NCI-H524 treated with DMSO at 0.1 percent for 48 hours (cell line): Measurements from ENCODE around the gene SIT1.
"Not testable (repeated sequence)": the region's sequence is repeated elsewhere in the genome, so short reads cannot be mapped to it uniquely, and the experiment has no call there.

ENCODE experiments used
- DNase-seq: peaks from one replicate; lab custom pipeline; 2025; lab: John Stamatoyannopoulos, UW

The SIT1 gene

GRCh38 chr9:35659340-35659739, 8.6 kb upstream of the SIT1 start:
- DNase-seq = no peak

DNA sequence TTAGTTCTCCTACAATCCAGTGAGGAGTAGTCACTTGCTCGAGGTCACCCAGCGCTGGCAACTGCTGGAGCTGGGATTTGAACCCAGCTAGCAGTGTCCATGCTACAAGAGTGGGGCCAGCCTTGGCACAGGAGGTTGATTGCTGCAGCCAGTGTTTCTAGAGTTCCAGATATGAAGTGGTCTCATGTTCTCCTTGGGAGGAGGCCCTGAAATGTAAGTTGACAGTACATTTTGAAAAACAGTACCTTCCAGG, 8.2 kb upstream of the SIT1 start:
- no peak for DNase-seq

- DNase-seq = peak; percentile 51
Observed at GRCh38 chr9:35658137-35658967, 7.6 kb upstream of the SIT1 start, which contains the start of gene CCDC107. Gene CCDC107, plus strand, starts transcription at chr9:35658292. Its CDS starts 88 bp downstream, at chr9:35658380.

- peak; percentile 89 for DNase-seq
Observed at GRCh38 chr9:35657546-35658136, 6.9 kb upstream of the SIT1 start, which contains the start of gene RMRP. Gene RMRP, minus strand, starts transcription at chr9:35658019.

- peak; percentile 11 for DNase-seq
Observed at GRCh38 chr9:35656831-35657545, 6.3 kb upstream of the SIT1 start.

GRCh38 chr9:35656348-35656747, 5.6 kb upstream of the SIT1 start:
- DNase-seq = no peak

DNA sequence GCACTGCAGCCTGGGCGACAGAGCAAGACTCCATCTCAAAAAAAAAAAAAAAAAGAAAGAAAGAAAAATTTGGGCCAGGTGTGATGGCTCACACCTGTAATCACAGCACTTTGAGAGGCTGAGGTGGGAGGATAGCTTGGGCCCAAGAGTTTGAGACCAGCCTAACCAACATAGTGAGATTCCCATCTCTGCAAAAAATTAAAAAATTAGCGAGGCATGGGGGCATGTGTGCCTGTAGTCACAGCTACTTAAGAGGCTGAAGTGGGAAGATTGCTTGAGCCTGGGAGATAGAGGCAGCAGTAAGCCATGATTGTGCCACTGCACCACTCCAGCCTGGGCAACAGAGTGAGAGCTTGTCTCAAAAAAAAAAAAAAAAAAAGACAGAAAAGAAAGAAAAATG, 2.9 kb upstream of the SIT1 start:
- no peak for DNase-seq

DNA sequence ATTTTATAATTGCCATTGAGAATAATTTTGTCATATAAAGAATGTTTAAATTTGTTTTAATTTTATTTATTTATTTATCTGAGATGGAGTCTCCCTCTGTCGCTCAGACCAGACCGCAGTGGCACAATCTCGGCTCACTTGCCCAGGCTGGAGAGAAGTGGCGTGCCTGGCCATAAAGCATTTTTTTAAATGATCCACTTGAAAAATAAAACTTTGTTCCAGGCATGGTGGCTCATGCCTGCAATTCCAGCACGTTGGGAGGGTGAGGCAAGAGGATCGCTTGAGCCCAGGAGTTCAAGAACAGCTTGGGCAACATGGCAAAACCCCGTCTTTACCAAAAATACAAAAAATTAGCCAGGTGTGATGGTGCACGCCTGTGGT, 2.1 kb upstream of the SIT1 start:
- DNase-seq = no peak

DNA sequence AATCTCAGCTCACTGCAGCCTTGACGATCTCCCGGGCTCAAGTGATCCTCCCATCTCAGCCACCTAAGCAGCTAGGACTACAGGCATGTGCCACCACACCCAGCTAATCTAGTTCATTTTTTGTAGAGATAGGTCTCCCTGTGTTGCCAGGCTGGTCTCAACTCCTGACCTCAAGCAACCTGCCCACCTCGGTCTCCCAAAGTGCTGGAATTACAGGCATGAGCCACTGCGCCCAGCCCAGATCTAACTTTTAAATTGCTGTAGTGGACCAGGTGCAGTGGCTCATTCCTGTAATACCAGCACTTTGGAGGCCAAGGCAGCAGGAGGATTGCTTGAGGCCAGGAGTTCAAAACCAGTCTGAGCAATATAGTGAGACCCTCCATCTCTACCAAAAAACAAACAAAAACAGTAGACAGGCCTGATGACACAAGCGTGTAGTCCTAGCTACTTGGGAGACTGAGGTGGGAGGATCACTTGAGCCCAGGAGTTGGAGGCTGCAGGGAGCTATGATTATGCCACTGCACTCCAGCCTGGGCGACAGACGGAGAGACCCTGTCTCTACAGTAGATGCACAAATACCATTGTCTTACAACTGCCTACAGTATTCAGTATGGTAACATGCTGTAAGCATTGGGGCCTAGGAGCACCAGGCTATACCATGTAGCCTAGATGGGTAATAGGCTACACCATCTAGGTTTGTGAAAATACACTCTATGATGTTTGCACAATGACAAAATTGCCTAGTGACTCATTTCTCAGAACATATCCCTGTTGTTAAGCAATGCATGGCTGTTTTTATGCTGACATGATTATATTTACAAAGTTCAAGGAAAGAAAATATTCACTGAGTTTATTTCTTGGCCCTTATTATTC, 1.5 kb upstream of the SIT1 start:
- DNase-seq = no peak

- DNase-seq = no peak
Observed at GRCh38 chr9:35649431-35650340, 1.0 kb downstream of the SIT1 start.

DNA sequence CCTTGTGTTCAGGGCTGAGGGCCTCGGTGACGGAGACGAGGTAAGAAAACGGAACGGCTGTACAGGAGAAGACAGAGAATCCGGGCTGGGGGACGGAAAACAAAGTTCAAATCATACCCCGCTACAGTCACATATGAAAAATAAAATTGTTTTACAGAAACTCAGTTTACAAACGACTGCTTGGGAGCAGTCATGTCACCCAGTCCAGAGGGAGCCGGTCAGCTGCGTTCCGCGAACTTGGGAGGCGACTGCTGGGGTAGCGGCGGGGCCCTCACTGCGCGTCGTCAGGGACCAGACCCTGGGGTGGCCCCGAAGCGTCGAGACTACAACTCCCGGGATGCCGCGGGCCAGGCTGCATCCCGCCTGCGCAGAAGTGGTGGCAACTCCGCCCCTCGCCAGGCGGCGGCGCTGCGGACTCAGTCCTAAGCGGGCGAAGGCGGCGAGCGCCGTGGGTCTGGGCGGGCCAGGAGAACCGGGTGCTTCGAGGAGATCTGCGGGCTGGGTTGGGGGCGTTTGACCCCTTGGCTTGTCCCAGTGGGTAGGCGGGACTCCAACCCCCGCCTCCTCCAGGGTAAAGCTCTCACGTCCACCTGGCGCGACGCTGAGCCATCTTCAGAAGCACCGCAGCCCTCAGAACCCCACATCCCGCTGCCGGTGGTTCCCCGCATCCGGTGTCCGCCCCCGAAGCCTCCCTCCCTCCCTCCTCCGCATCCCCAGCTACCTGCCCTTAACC, 4.0 kb downstream of the SIT1 start:
- DNase-seq = peak; percentile 37

- no peak for DNase-seq
Observed at GRCh38 chr9:35646153-35646532, 4.6 kb downstream of the SIT1 start.

DNA sequence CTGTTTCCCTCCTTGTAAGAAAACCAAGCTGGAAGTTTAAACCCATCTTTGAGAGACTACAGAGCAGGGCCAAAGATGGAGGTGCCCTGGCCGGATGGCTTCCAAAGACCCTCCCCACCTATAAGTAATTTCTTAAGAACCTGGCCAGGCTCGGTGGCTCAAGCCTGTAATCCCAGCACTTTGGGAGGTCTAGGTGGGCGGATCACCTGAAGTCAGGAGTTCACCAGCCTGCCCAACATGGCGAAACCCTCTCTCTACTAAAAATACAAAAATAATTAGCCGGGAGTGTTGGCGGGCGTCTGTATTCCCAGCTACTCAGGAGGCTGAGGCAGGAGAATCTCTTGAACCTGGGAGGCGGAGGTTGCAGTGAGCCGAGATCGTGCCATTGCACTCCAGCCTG, 5.0 kb downstream of the SIT1 start:
- DNase-seq = not testable (repeated sequence)

GRCh38 chr9:35643046-35643445, 7.7 kb downstream of the SIT1 start:
- DNase-seq = no peak

DNA sequence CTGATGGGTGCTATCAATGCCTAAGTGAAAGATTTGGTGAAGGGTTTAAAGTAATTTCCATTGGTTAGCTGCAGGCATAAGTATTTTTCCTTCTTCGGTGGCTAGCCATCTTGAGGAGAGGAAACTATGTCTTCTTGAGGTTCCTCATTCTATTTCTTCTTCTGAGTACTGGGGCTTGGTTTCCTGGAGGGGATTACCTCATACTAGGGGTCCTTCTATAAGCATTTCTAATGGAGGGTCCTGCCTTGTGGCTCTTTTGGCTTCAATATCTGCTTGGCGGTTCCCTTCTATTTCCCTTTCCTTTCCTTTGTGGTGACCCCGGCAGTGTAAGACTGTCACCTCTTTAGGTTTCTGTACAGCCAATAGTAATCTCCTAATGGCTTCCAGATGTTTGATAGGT, 9.3 kb downstream of the SIT1 start:
- DNase-seq = not testable (repeated sequence)

DNA sequence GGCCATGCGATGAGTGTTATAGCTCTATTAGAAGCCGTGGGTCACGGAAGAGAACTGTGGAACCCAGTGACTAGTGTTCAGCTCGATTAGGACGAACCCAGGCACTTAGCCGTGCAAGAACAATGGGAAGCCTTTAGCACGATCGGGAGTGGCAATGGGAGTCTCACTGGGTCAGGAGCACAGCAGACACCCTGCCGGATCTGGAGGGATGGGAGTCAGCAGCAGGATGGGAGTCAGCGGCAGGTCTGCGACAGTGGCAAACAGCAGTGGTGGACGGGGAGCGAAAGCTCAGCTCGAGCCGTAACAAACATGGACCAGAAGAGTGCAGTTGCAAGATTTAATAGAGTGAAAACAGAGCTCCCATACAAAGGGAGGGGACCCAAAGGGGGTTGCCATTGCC, 10.3 kb downstream of the SIT1 start:
- DNase-seq = not testable (repeated sequence)

DNA sequence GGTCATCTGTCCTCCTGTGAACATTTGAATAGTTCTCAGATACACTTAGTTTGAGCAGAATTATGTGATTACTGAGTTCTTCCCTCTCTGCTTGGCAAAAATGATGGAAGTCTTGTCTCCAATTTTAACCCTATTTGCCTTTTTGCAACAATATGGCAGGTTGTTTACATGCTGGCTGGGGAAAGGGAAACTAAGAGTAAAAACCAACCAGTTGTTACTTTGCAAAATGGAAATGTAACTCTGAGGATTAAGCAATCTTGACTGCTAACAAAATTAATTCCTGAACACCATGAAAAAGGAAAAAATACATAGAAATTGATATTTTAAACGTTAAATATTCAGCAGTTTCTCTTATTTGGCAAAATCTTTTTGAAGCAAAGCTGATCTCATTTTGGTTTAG, 11.1 kb downstream of the SIT1 start:
- no peak for DNase-seq

DNA sequence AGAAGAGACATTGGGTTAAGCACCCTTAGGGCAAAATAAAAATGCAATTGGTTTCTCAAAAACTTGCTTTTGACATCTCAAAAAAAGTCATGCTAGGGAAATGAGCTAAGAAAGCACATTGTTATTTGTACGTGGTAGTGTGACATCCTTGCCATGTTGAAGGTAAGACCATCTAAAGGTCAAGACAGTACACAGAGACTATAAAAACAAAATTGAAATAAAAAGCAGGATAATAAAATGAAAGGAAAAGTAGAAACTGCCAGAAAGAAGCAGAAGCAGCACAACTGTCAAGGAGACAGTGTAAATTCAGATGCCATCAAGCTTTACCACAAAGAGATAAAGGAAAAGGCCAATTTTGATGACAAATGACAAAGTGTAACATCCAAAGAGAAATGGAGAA, 11.5 kb downstream of the SIT1 start:
- not testable (repeated sequence) for DNase-seq

- DNase-seq = not testable (repeated sequence)
Observed at GRCh38 chr9:35638751-35639150, 12.0 kb downstream of the SIT1 start.

DNA sequence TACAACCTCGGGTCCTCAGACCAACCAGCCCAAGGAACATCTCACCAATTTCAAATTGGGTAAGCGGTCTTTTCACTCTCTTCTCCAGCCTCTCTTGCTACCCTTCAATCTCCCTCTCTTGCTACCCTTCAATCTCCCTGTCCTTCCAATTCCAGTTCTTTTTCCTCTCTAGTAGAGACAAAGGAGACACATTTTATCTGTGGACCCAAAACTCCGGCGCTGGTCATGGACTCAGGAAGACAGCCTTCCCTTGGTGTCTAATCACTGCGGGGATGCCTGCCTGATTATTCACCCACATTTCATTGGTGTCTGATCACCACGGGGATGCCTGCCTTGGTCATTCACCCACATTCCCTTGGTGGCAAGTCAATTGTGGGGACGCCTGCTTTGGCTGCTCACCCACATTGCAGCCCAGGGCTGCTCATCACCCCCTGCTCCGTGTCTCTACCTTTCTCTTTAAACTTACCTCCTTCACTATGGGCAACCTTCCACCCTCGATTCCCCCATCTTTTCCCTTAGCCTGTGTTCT, 13.2 kb downstream of the SIT1 start:
- DNase-seq = not testable (repeated sequence)
